Stomach smooth muscle (tissue), 2 donors: ENCODE measurements around the gene CD164L2.
A peak's percentile ranks its signal among the peaks of the same experiment; 100 is the strongest.

Experiments
- H3K27ac ChIP-seq: one replicate; pipeline ENCODE4 v1.7.0; 2013; ENCODE audit warnings: mild to moderate bottlenecking, low read length, inconsistent platforms
- H3K27me3 ChIP-seq, 2 donors: one replicate each; pipeline ENCODE4 v1.7.0; 2013; ENCODE audit warnings: low read length in 2 of 2; ENCODE audit not compliant: insufficient read depth in 2 of 2, control insufficient read depth in 1 of 2
- H3K36me3 ChIP-seq, 2 donors: one replicate each; pipeline ENCODE4 v1.7.0; 2013; ENCODE audit warnings: low read length in 2 of 2; ENCODE audit not compliant: control insufficient read depth in 2 of 2, insufficient read depth in 2 of 2
- H3K4me1 ChIP-seq: one replicate; pipeline ENCODE4 v1.7.0; 2013; ENCODE audit warnings: low read length; ENCODE audit not compliant: control insufficient read depth, insufficient read depth
- H3K4me3 ChIP-seq, 2 donors: one replicate each; pipeline ENCODE4 v1.7.0; 2013; ENCODE audit warnings: low read length in 2 of 2
- H3K9ac ChIP-seq, 2 donors: one replicate each; pipeline ENCODE4 v1.7.0; 2013; ENCODE audit warnings: low read length in 2 of 2, mild to moderate bottlenecking in 1 of 2
- H3K9me3 ChIP-seq, 2 donors: one replicate each; pipeline ENCODE4 v1.7.0; 2013; ENCODE audit warnings: low read length in 2 of 2; ENCODE audit not compliant: control insufficient read depth in 2 of 2
- donor health status: healthy.
- donor health status: Pancreatic carcinoma.

CD164L2 gene

GRCh38 chr1:27361044-27361402, 22.1 kb downstream of the CD164L2 start:
- no peak overlapping the region for H3K9ac ChIP-seq
- peaks cover 22% of the 10 kb centered on the region for H3K4me1 ChIP-seq
- H3K9me3 ChIP-seq: no peaks in the 10 kb centered on the region
- peak overlapping the region in 1 of 2 donors; percentile 55 for H3K4me3 ChIP-seq
- no peaks in the 10 kb centered on the region for H3K27me3 ChIP-seq
- H3K36me3 ChIP-seq: peaks cover 15 to 42% of the 10 kb centered on the region in 2 donors
- H3K27ac ChIP-seq: no peak overlapping the region

- H3K9ac ChIP-seq: peak overlapping the region in 1 of 2 donors; percentile 40
- no peak overlapping the region for H3K27ac ChIP-seq
- peaks cover 21 to 48% of the 10 kb centered on the region in 2 donors for H3K36me3 ChIP-seq
- H3K9me3 ChIP-seq: no peaks in the 10 kb centered on the region
- peaks cover 22% of the 10 kb centered on the region for H3K4me1 ChIP-seq
- H3K27me3 ChIP-seq: no peaks in the 10 kb centered on the region
- peak overlapping the region; percentile 18 to 55 for H3K4me3 ChIP-seq
Measured at GRCh38 chr1:27360159-27361043, 22.7 kb downstream of the CD164L2 start.

- peaks cover 17% of the 10 kb centered on the region for H3K4me1 ChIP-seq
- peaks cover 24 to 50% of the 10 kb centered on the region in 2 donors for H3K36me3 ChIP-seq
- H3K27me3 ChIP-seq: no peaks in the 10 kb centered on the region
- no peak overlapping the region for H3K27ac ChIP-seq
- H3K9me3 ChIP-seq: no peaks in the 10 kb centered on the region
- H3K9ac ChIP-seq: no peak overlapping the region
- no peak overlapping the region for H3K4me3 ChIP-seq
Measured at GRCh38 chr1:27359822-27360158, 23.3 kb downstream of the CD164L2 start.

GRCh38 chr1:27358928-27359313, 24.2 kb downstream of the CD164L2 start:
- H3K4me1 ChIP-seq: peaks cover 11% of the 10 kb centered on the region
- H3K36me3 ChIP-seq: peaks cover 24 to 45% of the 10 kb centered on the region in 2 donors
- H3K27ac ChIP-seq: no peak overlapping the region
- H3K27me3 ChIP-seq: no peaks in the 10 kb centered on the region
- no peaks in the 10 kb centered on the region for H3K9me3 ChIP-seq
- H3K4me3 ChIP-seq: no peak overlapping the region
- no peak overlapping the region for H3K9ac ChIP-seq

DNA sequence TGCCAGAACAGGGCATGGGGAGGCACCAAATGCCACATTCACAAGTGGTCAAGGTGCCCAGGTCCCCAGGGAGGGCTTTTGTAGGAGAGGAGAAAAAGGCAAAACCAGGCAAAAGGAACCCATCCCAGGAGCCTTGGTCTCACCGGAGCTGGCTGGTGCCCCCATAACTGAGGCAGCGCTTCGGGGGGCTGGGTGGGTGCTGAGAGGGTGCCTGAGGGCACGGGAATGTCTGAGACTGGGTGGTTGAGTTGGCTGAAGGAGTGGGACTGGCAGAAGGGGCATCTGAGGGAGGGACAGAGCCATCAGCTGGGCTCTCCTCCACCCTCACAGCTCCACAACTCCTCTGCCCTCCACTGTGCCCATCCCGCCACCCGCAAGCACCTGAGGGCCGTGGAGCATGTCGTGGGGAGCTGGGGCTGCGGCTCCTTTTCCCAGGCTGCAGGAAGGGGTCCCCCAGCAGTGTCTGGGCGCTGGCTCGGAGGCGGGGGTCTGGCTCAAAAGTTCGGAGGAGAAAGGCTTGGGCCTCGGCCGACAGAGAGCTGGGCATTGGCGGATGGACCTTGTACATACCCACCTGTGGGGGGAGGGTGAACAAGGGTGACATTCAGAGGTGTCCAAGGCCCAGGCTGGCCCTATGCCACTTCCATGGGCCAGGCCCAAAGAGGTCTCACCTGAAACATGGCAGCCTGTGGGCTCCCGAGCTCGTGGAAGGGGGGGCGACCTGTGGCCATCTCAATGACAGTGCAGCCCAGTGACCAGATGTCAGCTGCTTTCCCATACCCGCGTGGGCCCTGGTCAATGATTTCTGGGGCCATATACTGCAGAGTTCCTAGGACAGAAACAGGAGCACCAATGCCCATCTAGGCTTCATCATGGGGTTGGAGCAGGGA, 24.9 kb downstream of the CD164L2 start:
- H3K36me3 ChIP-seq: peaks cover 21 to 41% of the 10 kb centered on the region in 2 donors
- H3K9me3 ChIP-seq: no peaks in the 10 kb centered on the region
- H3K4me3 ChIP-seq: no peak overlapping the region
- no peak overlapping the region for H3K27ac ChIP-seq
- H3K9ac ChIP-seq: no peak overlapping the region
- peaks cover 11% of the 10 kb centered on the region for H3K4me1 ChIP-seq
- H3K27me3 ChIP-seq: no peaks in the 10 kb centered on the region

DNA sequence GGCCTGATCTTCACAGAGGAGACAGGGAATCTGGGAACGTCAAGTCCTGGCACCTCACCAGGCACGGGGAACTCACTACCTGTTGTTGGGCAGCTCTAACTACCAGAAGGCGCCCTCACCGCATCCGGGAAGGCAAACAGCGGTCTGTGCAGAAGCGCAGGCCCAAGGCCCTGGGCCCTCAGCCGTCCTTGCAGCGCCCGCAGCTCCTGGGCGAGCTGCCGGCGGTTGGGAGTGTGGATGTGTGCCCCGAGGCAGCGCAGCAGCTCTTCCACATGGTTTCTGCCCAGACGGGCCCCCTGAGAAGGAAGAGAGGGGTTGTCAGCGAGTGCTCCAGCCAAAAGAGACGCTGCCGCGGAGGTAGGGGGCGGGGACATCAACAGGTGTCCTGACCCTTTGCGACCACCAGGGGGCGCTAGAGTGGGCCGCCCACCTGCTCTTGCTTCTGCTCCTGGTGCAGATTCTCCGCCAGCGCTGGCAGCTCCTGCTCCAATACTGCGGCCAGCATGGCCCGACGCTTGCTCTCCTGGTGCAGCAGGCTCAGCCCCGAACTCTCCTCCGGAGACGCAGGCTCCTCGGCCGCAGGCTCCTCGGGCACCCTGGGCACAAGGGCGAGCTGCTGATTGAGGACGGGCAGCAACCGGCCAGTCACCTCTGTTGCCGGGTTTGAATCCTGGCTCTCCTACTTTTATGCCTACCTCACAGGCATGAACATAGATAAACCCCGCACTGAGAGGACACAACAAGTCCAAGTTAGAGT, 25.7 kb downstream of the CD164L2 start:
- Histone ChIP-seq H3K9me3 (no peaks in the 10 kb centered on the region), H3K4me1 (peaks cover 11% of the 10 kb centered on the region), H3K9ac (peak overlapping the region in 1 of 2 donors; percentile 36), H3K36me3 (peaks cover 21 to 33% of the 10 kb centered on the region in 2 donors), H3K4me3 (peak overlapping the region in 1 of 2 donors; percentile 49), H3K27me3 (no peaks in the 10 kb centered on the region), H3K27ac (no peak overlapping the region)

- Histone ChIP-seq H3K9me3 (no peaks in the 10 kb centered on the region), H3K4me3 (no peak overlapping the region), H3K27me3 (no peaks in the 10 kb centered on the region), H3K9ac (no peak overlapping the region), H3K4me1 (peaks cover 11% of the 10 kb centered on the region), H3K27ac (no peak overlapping the region), H3K36me3 (peaks cover 17 to 29% of the 10 kb centered on the region in 2 donors)
Measured at GRCh38 chr1:27356619-27357280, 26.4 kb downstream of the CD164L2 start.

DNA sequence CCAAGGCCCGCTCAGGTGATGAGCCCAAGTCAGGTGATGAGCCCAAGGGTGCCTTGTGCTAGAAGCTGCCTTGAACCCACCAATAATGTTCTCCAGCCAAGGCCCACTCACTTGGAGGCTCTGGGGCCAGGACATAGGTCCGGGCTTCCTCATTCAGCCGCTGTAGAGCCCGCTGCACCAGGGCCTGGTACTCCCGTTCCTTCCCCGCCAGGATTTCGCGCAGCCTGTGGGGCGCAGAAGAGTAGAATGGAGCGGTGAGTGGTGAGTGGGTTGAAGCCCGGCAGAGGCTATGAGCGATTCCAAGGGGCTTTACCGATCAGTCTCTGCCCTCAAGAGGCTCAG, 26.9 kb downstream of the CD164L2 start:
- no peaks in the 10 kb centered on the region for H3K9me3 ChIP-seq
- no peak overlapping the region for H3K9ac ChIP-seq
- H3K4me1 ChIP-seq: peaks cover 12% of the 10 kb centered on the region
- no peak overlapping the region for H3K4me3 ChIP-seq
- peaks cover 15 to 29% of the 10 kb centered on the region in 2 donors for H3K36me3 ChIP-seq
- H3K27ac ChIP-seq: no peak overlapping the region
- H3K27me3 ChIP-seq: peaks cover 0 to under 1% of the 10 kb centered on the region in 2 donors

GRCh38 chr1:27355683-27356082, 27.4 kb downstream of the CD164L2 start:
- no peak overlapping the region for H3K27ac ChIP-seq
- peaks cover 15 to 29% of the 10 kb centered on the region in 2 donors for H3K36me3 ChIP-seq
- no peak overlapping the region for H3K4me3 ChIP-seq
- H3K27me3 ChIP-seq: peaks cover 2 to 6% of the 10 kb centered on the region in 2 donors
- no peak overlapping the region for H3K9ac ChIP-seq
- no peaks in the 10 kb centered on the region for H3K9me3 ChIP-seq
- peaks cover 17% of the 10 kb centered on the region for H3K4me1 ChIP-seq

GRCh38 chr1:27353629-27354028, 29.5 kb downstream of the CD164L2 start:
- Histone ChIP-seq H3K4me1 (peaks cover 33% of the 10 kb centered on the region), H3K36me3 (peaks cover 12 to 20% of the 10 kb centered on the region in 2 donors), H3K27me3 (peaks cover 8 to 20% of the 10 kb centered on the region in 2 donors), H3K9ac (no peak overlapping the region), H3K9me3 (no peaks in the 10 kb centered on the region), H3K27ac (no peak overlapping the region), H3K4me3 (no peak overlapping the region)
